HG02884 (cell line): ENCODE data around the gene MYRF.

Source experiments
- ATAC-seq: cut with Tn5 transposase; IDR thresholded peaks from one replicate; pipeline ENCODE4 v1.9.1; 2021; ENCODE audit warnings: mild to moderate bottlenecking, moderate library complexity; ENCODE audit not compliant: unreplicated experiment

The MYRF gene

GRCh38 chr11:61793083-61793828 lies 40.8 kb downstream of the MYRF start:
- ATAC-seq: no peak

GRCh38 chr11:61793829-61794204 lies 41.4 kb downstream of the MYRF start:
- ATAC-seq: no peak

- ATAC-seq: no peak
Observed at GRCh38 chr11:61794579-61794978, 42.1 kb downstream of the MYRF start.

GRCh38 chr11:61795459-61795858 lies 43.0 kb downstream of the MYRF start:
- ATAC-seq: no peak

GRCh38 chr11:61795876-61796526 lies 43.6 kb downstream of the MYRF start:
- no peak for ATAC-seq

GRCh38 chr11:61797263-61797944 lies 45.0 kb downstream of the MYRF start:
- ATAC-seq: no peak

- no peak for ATAC-seq
Observed at GRCh38 chr11:61799665-61800284, 47.3 kb downstream of the MYRF start.

GRCh38 chr11:61800331-61801281 lies 48.2 kb downstream of the MYRF start:
- ATAC-seq: no peak

GRCh38 chr11:61802605-61803004 lies 50.2 kb downstream of the MYRF start:
- ATAC-seq: no peak

- no peak for ATAC-seq
Observed at GRCh38 chr11:61803889-61804647, 51.6 kb downstream of the MYRF start.

- ATAC-seq: no peak
Observed at GRCh38 chr11:61805146-61805545, 52.7 kb downstream of the MYRF start.

GRCh38 chr11:61806785-61807184 lies 54.3 kb downstream of the MYRF start:
- ATAC-seq: no peak

GRCh38 chr11:61810671-61811175 lies 58.3 kb downstream of the MYRF start:
- no peak for ATAC-seq

- no peak for ATAC-seq
Observed at GRCh38 chr11:61811831-61812230, 59.4 kb downstream of the MYRF start.

- ATAC-seq: no peak
Observed at GRCh38 chr11:61812736-61813411, 60.4 kb downstream of the MYRF start.

GRCh38 chr11:61814247-61814957 lies 62.0 kb downstream of the MYRF start:
- no peak for ATAC-seq

GRCh38 chr11:61814958-61815789 lies 62.7 kb downstream of the MYRF start:
- ATAC-seq: peak; percentile 52
